Inferior parietal cortex (tissue), 1 donor: Measurements from ENCODE around the gene FN3K.
"Not testable (repeated sequence)": the region's sequence is repeated elsewhere in the genome, so short reads cannot be mapped to it uniquely, and the experiment has no call there.

ENCODE experiments used
- DNase-seq: peaks from one replicate; pipeline ENCODE4 v3.0.0-alpha.2; 2016; ENCODE audit errors: extremely low spot score

The FN3K gene

GRCh38 chr17:82737967-82738877 lies 2.8 kb downstream of the FN3K start:
- peak; percentile 93 for DNase-seq

GRCh38 chr17:82740906-82741759 lies 5.7 kb downstream of the FN3K start:
- no peak for DNase-seq

GRCh38 chr17:82743344-82744219 lies 8.2 kb downstream of the FN3K start:
- DNase-seq = no peak

- not testable (repeated sequence) for DNase-seq
These were observed 9.3 kb downstream of the FN3K start for GRCh38 chr17:82744736-82745135.

GRCh38 chr17:82745524-82745923 lies 10.1 kb downstream of the FN3K start:
- no peak for DNase-seq

GRCh38 chr17:82748756-82749155 lies 13.3 kb downstream of the FN3K start:
- no peak for DNase-seq

GRCh38 chr17:82750241-82750908 lies 15.0 kb downstream of the FN3K start:
- DNase-seq = no peak

- DNase-seq = no peak
These were observed 15.8 kb downstream of the FN3K start for GRCh38 chr17:82751171-82751570.

GRCh38 chr17:82751571-82752370 lies 16.4 kb downstream of the FN3K start, which contains the start of gene TBCD:
Gene TBCD, plus strand, starts transcription at chr17:82752065. Its CDS starts 129 bp downstream, at chr17:82752194.
- DNase-seq = peak; percentile 87

GRCh38 chr17:82752371-82753200 lies 17.2 kb downstream of the FN3K start:
- DNase-seq = no peak

- DNase-seq = no peak
These were observed 17.7 kb downstream of the FN3K start for GRCh38 chr17:82753201-82753464.

- peak; percentile 48 for DNase-seq
These were observed 19.1 kb downstream of the FN3K start for GRCh38 chr17:82754297-82755208.

GRCh38 chr17:82756166-82756565 lies 20.8 kb downstream of the FN3K start:
- DNase-seq = no peak

- no peak for DNase-seq
These were observed 30.0 kb downstream of the FN3K start for GRCh38 chr17:82765371-82765770.

GRCh38 chr17:82767041-82767754 lies 31.8 kb downstream of the FN3K start:
- DNase-seq = peak; percentile 75

- DNase-seq = no peak
These were observed 33.6 kb downstream of the FN3K start for GRCh38 chr17:82769041-82769440.

- DNase-seq = no peak
These were observed 36.6 kb downstream of the FN3K start for GRCh38 chr17:82772026-82772425.

- not testable (repeated sequence) for DNase-seq
These were observed 39.0 kb downstream of the FN3K start for GRCh38 chr17:82774456-82774855.
